Erythroblast (primary cell): ENCODE measurements around the gene CDK5RAP2.

Experiments used
- GATA1 ChIP-seq: IDR thresholded peaks from 2 replicates; pipeline ENCODE4 v1.6.1; 2011; ENCODE audit warnings: low read depth, mild to moderate bottlenecking, control low read depth, low read length, moderate library complexity
- POLR2A ChIP-seq: IDR thresholded peaks from 2 replicates; pipeline ENCODE4 v1.6.1; 2011; ENCODE audit warnings: mild to moderate bottlenecking, low read length

DNA sequence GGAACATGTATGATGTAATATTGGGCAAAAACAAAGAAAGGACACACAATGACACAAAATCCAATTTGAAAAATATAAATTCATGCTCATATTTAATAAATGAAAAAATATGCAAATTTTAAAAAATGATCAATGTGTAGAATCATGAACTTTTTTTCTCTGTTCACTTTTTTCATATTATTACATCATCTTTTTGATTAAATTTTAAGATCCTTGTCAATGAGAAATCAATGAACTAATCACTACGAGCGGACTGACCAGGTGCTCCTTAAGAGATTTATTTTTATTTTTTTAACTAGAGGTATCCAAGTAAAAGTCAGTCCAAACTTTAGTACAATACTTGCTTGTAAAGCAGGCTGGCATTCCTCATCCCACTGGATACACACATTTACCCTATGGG, 174.1 kb downstream of the CDK5RAP2 start:
- TF ChIP-seq POLR2A = no peak
- TF ChIP-seq GATA1 = no peak
